Panc1 (cell line): ENCODE data around the gene SRSF12. TPM values are rescaled to one million over a fixed set of nuclear protein-coding genes. Genes with fewer than 3 reads are reported as not detected.

ENCODE experiments used
- ATAC-seq: fragments of 200-7000 bp; cut with Tn5 transposase; 2 replicates; pipeline ENCODE4 v1.9.1; 2020; ENCODE audit warnings: mild to moderate bottlenecking, moderate library complexity
- BruUV-seq: library from RNA; stranded (reverse); fragments of 400-500 nt; replicated peaks from 2 replicates; lab custom pipeline; 2021; lab: Mats Ljungman, UMichigan
- CTCF ChIA-PET: fragments of 300-600 bp; sonication (Branson Sonifier 250); formaldehyde crosslinking; loops from one replicate; lab custom pipeline; 2022; ENCODE audit warnings: antibody characterized with exemption; lab: Charles Lee
- POLR2A ChIA-PET: fragments of 300-600 bp; sonication (Branson Sonifier 250); formaldehyde crosslinking; loops from one replicate; lab custom pipeline; 2022; ENCODE audit warnings: antibody characterized with exemption; lab: Charles Lee
- DNase-seq: peaks from one replicate; pipeline ENCODE4 v3.0.0-alpha.2; 2010; ENCODE audit warnings: low read depth, low spot score
- H3K27ac ChIP-seq: 2 replicates; pipeline ENCODE4 v1.5.1; 2011; ENCODE audit warnings: mild to moderate bottlenecking, low read length, inconsistent platforms
- H3K27me3 ChIP-seq: fragments of 200-500 bp; sonication (Bioruptor generic); 2 replicates; pipeline ENCODE4 v1.6.0; 2014; ENCODE audit warnings: low read length, inconsistent platforms; ENCODE audit not compliant: control insufficient read depth, insufficient read depth
- H3K36me3 ChIP-seq: fragments of 200-500 bp; sonication (Bioruptor generic); 2 replicates; pipeline ENCODE4 v1.5.1; 2014; ENCODE audit warnings: inconsistent platforms, mild to moderate bottlenecking, low read length, moderate library complexity; ENCODE audit not compliant: control insufficient read depth, insufficient read depth
- H3K4me1 ChIP-seq: 2 replicates; pipeline ENCODE4 v1.5.1; 2011; ENCODE audit warnings: inconsistent platforms, mild to moderate bottlenecking, low read length, moderate library complexity; ENCODE audit not compliant: control insufficient read depth, insufficient read depth
- H3K4me3 ChIP-seq, 2 experiments: 2 replicates each; pipeline ENCODE4 v1.5.1; 2011 to 2012; ENCODE audit warnings: low read depth in 2 of 2, low read length in 2 of 2, mild to moderate bottlenecking in 2 of 2, inconsistent platforms in 1 of 2, moderate library complexity in 1 of 2
- H3K9me3 ChIP-seq: fragments of 200-500 bp; sonication (Bioruptor generic); 2 replicates; pipeline ENCODE4 v1.5.1; 2014; ENCODE audit warnings: low read depth, mild to moderate bottlenecking, inconsistent platforms, low read length, moderate library complexity; ENCODE audit not compliant: control insufficient read depth, insufficient read depth
- POLR2AphosphoS5 ChIP-seq: IDR thresholded peaks from 2 replicates; pipeline ENCODE4 v1.6.1; 2012; ENCODE audit warnings: mild to moderate bottlenecking, low read depth, low read length, moderate library complexity
- SIN3A ChIP-seq: IDR thresholded peaks from 2 replicates; pipeline ENCODE4 v1.6.1; 2012; ENCODE audit warnings: low read depth, mild to moderate bottlenecking, low read length, moderate library complexity, borderline replicate concordance; ENCODE audit not compliant: insufficient read depth
- TCF7L2 ChIP-seq: IDR thresholded peaks from 2 replicates; pipeline ENCODE4 v1.6.1; 2011; ENCODE audit warnings: mild to moderate bottlenecking, low read depth, low read length, inconsistent platforms
- in situ Hi-C: cut with HindIII; loops from 2 replicates; pipeline ENCODE4 v1.10.0; 2016; ENCODE audit warnings: low sequenced_read_pairs, low pct_unique_long_range_greater_than_20kb
- intact Hi-C: fragments of 100-400 bp; cut with micrococcal nuclease; formaldehyde crosslinking; loops from one replicate; pipeline ENCODE4 v1.10.0; 2022; ENCODE audit not compliant: unreplicated experiment
- total RNA-seq: library from RNA; stranded (reverse); gene quantifications from one replicate; pipeline ENCODE4 v1.2.1, GENCODE V29; 2021; ENCODE audit not compliant: unreplicated experiment
- TF ChIP-seq, protein P1 (sequence below): fragments of 450-650 bp; IDR thresholded peaks from 2 replicates; pipeline ENCODE4 v1.5.1; 2017; ENCODE audit warnings: mild to moderate bottlenecking
- TF ChIP-seq, protein P2 (sequence below), 2 experiments: IDR thresholded peaks; 2 replicates each; pipeline ENCODE4 v1.6.1; 2011 to 2012; ENCODE audit warnings: low read depth in 2 of 2, control low read depth in 1 of 2, low read length in 1 of 2, mild to moderate bottlenecking in 1 of 2, moderate library complexity in 1 of 2; ENCODE audit not compliant: insufficient read depth in 1 of 2

Gene SRSF12
- total RNA-seq, 1 experiment from 2014 or later, result 0.28 TPM

DNA sequence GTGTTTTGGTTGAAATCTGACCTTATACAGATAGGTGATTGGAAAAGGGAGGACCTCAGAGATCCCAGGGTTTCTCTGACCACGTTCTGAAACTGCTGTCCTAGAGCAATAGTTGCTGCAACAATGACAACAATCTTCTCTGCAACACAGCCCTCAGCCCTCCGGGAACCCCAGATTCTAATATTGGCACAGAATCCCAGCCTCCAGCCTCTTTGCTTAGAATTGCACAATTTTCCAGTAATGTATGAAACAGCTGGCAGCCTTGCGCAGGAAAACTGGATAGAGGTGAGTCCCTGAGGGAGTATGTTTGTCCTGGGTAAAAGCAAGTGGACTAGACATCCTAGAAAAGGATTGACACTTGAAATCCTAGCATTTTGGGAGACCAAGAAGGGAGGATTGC is 67.7 kb downstream of the SRSF12 start:
- Histone ChIP-seq H3K27ac (no peak overlapping the region), H3K36me3 (no peaks in the 10 kb centered on the region), H3K4me3 (no peak overlapping the region), H3K4me1 (no peaks in the 10 kb centered on the region), H3K9me3 (no peaks in the 10 kb centered on the region), H3K27me3 (no peaks in the 10 kb centered on the region)
- intact Hi-C loops (no loop called here), in situ Hi-C loops (no loop called here)
- no TSS peak for BruUV-seq
- TF ChIP-seq, protein P1, sequence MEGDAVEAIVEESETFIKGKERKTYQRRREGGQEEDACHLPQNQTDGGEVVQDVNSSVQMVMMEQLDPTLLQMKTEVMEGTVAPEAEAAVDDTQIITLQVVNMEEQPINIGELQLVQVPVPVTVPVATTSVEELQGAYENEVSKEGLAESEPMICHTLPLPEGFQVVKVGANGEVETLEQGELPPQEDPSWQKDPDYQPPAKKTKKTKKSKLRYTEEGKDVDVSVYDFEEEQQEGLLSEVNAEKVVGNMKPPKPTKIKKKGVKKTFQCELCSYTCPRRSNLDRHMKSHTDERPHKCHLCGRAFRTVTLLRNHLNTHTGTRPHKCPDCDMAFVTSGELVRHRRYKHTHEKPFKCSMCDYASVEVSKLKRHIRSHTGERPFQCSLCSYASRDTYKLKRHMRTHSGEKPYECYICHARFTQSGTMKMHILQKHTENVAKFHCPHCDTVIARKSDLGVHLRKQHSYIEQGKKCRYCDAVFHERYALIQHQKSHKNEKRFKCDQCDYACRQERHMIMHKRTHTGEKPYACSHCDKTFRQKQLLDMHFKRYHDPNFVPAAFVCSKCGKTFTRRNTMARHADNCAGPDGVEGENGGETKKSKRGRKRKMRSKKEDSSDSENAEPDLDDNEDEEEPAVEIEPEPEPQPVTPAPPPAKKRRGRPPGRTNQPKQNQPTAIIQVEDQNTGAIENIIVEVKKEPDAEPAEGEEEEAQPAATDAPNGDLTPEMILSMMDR, result no peak
- TF ChIP-seq TCF7L2 (no peak), POLR2AphosphoS5 (no peak), SIN3A (no peak)
- TF ChIP-seq, protein P2, sequence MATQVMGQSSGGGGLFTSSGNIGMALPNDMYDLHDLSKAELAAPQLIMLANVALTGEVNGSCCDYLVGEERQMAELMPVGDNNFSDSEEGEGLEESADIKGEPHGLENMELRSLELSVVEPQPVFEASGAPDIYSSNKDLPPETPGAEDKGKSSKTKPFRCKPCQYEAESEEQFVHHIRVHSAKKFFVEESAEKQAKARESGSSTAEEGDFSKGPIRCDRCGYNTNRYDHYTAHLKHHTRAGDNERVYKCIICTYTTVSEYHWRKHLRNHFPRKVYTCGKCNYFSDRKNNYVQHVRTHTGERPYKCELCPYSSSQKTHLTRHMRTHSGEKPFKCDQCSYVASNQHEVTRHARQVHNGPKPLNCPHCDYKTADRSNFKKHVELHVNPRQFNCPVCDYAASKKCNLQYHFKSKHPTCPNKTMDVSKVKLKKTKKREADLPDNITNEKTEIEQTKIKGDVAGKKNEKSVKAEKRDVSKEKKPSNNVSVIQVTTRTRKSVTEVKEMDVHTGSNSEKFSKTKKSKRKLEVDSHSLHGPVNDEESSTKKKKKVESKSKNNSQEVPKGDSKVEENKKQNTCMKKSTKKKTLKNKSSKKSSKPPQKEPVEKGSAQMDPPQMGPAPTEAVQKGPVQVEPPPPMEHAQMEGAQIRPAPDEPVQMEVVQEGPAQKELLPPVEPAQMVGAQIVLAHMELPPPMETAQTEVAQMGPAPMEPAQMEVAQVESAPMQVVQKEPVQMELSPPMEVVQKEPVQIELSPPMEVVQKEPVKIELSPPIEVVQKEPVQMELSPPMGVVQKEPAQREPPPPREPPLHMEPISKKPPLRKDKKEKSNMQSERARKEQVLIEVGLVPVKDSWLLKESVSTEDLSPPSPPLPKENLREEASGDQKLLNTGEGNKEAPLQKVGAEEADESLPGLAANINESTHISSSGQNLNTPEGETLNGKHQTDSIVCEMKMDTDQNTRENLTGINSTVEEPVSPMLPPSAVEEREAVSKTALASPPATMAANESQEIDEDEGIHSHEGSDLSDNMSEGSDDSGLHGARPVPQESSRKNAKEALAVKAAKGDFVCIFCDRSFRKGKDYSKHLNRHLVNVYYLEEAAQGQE (IDR thresholded peaks at IDR 0.05; ENCODE audit: insufficient read depth in 1 of 2, low read depth in 2 of 2, low read length in 1 of 2), result no peak
- DNase-seq, result no peak
- ChIA-PET CTCF (no interaction called here), POLR2A (interaction anchor here (0.7 kb wide), 1 partner anchor 351 kb away, joined by 3 read pairs; no protein-coding TSS in a partner anchor)
- no peak for ATAC-seq

DNA sequence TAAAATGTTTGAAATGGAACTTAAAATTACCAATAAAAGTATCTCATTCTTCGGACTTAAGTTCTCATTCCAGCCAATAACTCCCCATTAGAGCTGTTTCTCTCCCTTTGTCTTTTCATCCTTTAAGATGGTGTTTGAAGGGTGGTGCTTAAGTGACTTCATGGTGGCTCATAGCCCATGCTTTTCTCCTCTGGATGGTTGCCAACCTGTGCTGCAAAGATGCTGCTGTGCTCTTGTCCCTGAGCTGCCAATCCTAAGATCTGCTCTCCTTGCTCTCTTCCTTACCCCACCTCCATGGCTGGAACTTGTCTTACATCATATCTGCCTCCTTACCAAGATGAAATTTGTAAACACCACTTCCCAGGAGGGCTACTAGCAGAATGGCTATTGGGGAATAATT is 68.9 kb downstream of the SRSF12 start:
- no peaks in the 10 kb centered on the region for H3K36me3 ChIP-seq
- ATAC-seq, result no peak
- H3K4me1 ChIP-seq, result no peaks in the 10 kb centered on the region
- in situ Hi-C loops (no loop called here), intact Hi-C loops (no loop called here)
- no peaks in the 10 kb centered on the region for H3K9me3 ChIP-seq
- no peak for TF ChIP-seq POLR2AphosphoS5
- TF ChIP-seq SIN3A, result no peak
- TF ChIP-seq TCF7L2, result no peak
- TF ChIP-seq, protein P2 (IDR thresholded peaks at IDR 0.05; ENCODE audit: insufficient read depth in 1 of 2, low read depth in 2 of 2, low read length in 1 of 2), result no peak
- TF ChIP-seq, protein P1, result no peak
- CTCF ChIA-PET, result no interaction called here
- POLR2A ChIA-PET, result interaction anchor here (0.6 kb wide), 1 partner anchor 266 kb away, joined by 3 read pairs; the partner anchor contains the start of gene GABRR2
- no peak overlapping the region for H3K27ac ChIP-seq
- DNase-seq, result no peak
- no peaks in the 10 kb centered on the region for H3K27me3 ChIP-seq
- no TSS peak for BruUV-seq
- no peak overlapping the region for H3K4me3 ChIP-seq
